ENCODE data around the gene MACROD2. TPM values are rescaled to one million over a fixed set of nuclear protein-coding genes. Genes with fewer than 3 reads are reported as not detected.

The MACROD2 gene
- polyA plus RNA-seq, 1 experiment = 0.47 TPM

DNA sequence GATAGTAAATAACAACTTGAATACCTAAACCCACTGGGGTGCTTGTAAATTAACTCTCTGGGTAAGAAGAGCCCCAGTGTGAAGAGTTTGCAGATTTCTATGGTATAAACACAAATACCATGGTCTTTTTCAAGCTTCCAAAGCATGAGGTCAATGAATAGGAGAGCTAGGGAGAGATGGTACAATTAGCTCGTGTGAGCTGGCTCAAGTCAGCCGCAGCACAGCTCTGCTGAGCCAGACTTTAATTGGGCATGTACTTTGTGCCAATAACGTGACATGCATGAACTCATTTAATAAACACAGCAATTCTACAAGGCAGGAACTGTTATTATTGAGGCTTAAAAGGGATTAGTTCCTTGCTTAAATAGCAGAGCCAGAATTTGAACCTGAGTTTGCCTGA is 1893.7 kb downstream of the MACROD2 start:
- Histone ChIP-seq H3K27me3 (ENCODE audit: control insufficient read depth, insufficient read depth, low read length) (no peaks in the 10 kb centered on the region), H3K4me3 (ENCODE audit: low read depth, low read length) (no peak overlapping the region), H3K36me3 (ENCODE audit: control insufficient read depth, insufficient read depth, low read length) (no peaks in the 10 kb centered on the region)
- ChIA-PET CTCF (no interaction called here), POLR2A (no interaction called here)
- DNase-seq (ENCODE audit: low read depth) = no peak
- TF ChIP-seq, protein P1, sequence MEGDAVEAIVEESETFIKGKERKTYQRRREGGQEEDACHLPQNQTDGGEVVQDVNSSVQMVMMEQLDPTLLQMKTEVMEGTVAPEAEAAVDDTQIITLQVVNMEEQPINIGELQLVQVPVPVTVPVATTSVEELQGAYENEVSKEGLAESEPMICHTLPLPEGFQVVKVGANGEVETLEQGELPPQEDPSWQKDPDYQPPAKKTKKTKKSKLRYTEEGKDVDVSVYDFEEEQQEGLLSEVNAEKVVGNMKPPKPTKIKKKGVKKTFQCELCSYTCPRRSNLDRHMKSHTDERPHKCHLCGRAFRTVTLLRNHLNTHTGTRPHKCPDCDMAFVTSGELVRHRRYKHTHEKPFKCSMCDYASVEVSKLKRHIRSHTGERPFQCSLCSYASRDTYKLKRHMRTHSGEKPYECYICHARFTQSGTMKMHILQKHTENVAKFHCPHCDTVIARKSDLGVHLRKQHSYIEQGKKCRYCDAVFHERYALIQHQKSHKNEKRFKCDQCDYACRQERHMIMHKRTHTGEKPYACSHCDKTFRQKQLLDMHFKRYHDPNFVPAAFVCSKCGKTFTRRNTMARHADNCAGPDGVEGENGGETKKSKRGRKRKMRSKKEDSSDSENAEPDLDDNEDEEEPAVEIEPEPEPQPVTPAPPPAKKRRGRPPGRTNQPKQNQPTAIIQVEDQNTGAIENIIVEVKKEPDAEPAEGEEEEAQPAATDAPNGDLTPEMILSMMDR (IDR thresholded peaks at IDR 0.05; ENCODE audit: insufficient read depth, low read depth, low read length) = no peak

DNA sequence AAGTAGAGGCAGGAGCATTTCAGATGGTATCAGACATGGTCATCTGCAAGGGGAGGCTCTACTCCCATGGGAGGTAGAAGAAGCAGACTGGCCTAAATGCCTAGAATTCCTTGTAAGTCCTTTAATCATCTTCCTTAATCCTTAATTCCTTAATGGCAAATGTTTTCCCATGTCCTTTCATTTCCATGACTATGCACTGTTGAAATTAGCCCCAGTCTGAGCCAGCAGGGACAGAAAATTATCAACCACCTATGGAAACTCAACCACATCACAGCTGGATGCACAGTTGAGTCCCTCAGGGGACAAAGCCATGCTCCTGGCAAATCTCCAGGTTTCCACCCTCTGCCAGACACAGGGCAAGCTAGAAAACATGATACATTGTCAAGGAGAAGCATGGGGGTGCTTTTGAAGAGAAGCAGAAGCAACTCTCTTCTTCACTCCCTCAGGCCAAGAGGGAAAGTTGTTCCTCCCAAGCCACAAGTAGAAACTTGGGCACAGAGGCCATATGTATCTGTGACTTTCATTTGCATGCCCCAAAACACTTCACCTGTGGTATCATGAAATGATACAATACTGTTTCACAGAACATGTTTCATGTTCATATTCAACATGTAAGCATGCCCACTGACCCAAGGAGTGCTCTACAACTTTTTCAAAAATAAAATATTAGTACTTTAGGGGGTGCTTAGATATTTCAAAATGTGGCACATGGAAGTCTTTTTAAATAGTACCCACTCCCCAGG is 1894.4 kb downstream of the MACROD2 start:
- no peak for DNase-seq (ENCODE audit: low read depth)
- TF ChIP-seq, protein P1 (IDR thresholded peaks at IDR 0.05; ENCODE audit: insufficient read depth, low read depth, low read length) = no peak
- H3K4me3 ChIP-seq (ENCODE audit: low read depth, low read length) = no peak overlapping the region
- H3K27me3 ChIP-seq (ENCODE audit: control insufficient read depth, insufficient read depth, low read length) = no peaks in the 10 kb centered on the region
- CTCF ChIA-PET = no interaction called here
- H3K36me3 ChIP-seq (ENCODE audit: control insufficient read depth, insufficient read depth, low read length) = no peaks in the 10 kb centered on the region
- POLR2A ChIA-PET = no interaction called here

DNA sequence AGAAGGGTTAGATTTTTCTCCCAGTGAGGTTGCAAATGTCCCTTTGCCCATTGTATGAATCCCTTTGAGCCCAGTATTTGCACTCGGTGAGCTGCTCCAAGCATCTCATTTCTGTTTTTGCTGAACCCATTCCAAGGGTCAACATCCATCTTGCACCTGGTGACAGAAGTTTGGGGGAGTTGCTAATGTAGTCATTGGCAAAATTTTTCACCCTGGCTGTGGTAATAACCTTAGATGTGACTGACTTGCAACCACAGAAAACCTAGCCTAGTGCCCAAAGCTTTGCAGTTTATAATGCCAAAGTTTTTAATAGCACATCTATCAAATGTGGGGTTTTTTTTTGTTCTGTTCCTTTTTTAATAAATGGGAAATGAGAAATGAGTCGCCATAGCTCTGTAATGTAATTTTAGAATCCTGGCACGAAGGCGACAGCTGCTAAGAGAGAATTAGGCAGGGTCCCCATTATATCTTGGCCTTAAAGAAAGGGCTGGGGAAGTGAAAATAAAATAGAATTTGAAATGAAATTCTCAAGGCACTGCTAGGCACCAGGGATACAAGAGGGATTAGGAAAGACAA is 1895.2 kb downstream of the MACROD2 start:
- TF ChIP-seq, protein P1 (IDR thresholded peaks at IDR 0.05; ENCODE audit: insufficient read depth, low read depth, low read length) = no peak
- no peak overlapping the region for H3K4me3 ChIP-seq (ENCODE audit: low read depth, low read length)
- DNase-seq (ENCODE audit: low read depth) = no peak
- ChIA-PET CTCF (no interaction called here), POLR2A (no interaction called here)
- H3K27me3 ChIP-seq (ENCODE audit: control insufficient read depth, insufficient read depth, low read length) = no peaks in the 10 kb centered on the region
- no peaks in the 10 kb centered on the region for H3K36me3 ChIP-seq (ENCODE audit: control insufficient read depth, insufficient read depth, low read length)

DNA sequence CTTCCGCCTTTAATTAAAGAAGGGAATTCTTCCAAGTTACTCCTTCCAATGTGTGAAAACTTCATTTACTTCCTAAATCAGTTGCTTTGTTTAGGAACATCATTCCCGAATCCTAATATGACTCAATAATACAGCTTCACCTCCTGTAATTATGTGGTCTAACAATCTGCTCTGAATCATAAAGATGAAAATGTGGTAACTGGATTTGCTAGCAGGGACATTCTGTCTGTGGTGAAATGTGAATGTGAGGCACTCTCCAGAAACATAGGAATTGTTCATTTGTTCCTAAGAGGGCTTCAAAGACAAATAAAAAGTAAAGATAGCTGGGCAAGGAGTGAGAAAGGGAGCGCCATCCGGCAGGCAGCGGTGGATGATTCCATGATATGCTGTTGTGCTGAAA is 1899.8 kb downstream of the MACROD2 start:
- Histone ChIP-seq H3K36me3 (ENCODE audit: control insufficient read depth, insufficient read depth, low read length) (no peaks in the 10 kb centered on the region), H3K27me3 (ENCODE audit: control insufficient read depth, insufficient read depth, low read length) (no peaks in the 10 kb centered on the region), H3K4me3 (ENCODE audit: low read depth, low read length) (no peak overlapping the region)
- TF ChIP-seq, protein P1 (IDR thresholded peaks at IDR 0.05; ENCODE audit: insufficient read depth, low read depth, low read length) = no peak
- ChIA-PET CTCF (no interaction called here), POLR2A (no interaction called here)
- DNase-seq (ENCODE audit: low read depth) = no peak

DNA sequence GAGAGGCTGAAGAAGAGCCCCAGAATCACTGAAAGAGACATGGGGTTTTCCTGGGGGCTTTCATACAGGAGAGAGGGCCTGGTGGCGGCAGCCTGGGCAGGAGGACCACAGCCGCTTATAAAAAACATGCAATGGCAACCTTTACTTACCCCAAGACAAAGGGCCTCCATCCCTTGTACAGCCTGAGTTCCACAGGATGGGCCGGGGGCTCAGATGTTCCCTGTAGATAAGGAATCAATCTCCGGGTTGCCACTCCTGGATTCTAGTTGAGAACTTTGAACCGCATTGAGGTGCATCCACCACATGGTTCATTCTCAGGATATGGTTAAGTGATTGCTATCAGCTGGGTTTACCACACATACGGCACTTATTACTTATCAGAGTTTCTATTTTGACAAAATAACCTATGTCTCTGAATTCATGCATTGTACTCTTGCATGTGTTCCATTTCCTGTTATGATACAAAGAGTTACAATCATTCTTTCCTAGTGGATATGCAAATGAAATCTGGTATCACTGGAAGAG is 1900.3 kb downstream of the MACROD2 start:
- no peak for DNase-seq (ENCODE audit: low read depth)
- TF ChIP-seq, protein P1 (IDR thresholded peaks at IDR 0.05; ENCODE audit: insufficient read depth, low read depth, low read length) = no peak
- no peaks in the 10 kb centered on the region for H3K36me3 ChIP-seq (ENCODE audit: control insufficient read depth, insufficient read depth, low read length)
- H3K4me3 ChIP-seq (ENCODE audit: low read depth, low read length) = no peak overlapping the region
- no peaks in the 10 kb centered on the region for H3K27me3 ChIP-seq (ENCODE audit: control insufficient read depth, insufficient read depth, low read length)
- ChIA-PET POLR2A (no interaction called here), CTCF (no interaction called here)

All from BJ (cell line).